HFF-Myc (cell line): ENCODE results near the gene CACYBP.

Experiments used
- DNase-seq: peaks from one replicate; pipeline ENCODE4 v3.0.0-alpha.2; 2011; ENCODE audit warnings: low read depth; ENCODE audit errors: extremely low read depth
- H3K4me3 ChIP-seq: replicated peaks from 2 replicates; pipeline ENCODE4 v1.5.1; 2011; ENCODE audit warnings: low read depth, mild to moderate bottlenecking, control low read depth, low read length
- TF ChIP-seq, protein P1 (sequence below): IDR thresholded peaks from 2 replicates; pipeline ENCODE4 v1.5.1; 2012; ENCODE audit warnings: mild to moderate bottlenecking, low read depth, low read length, control low read depth; ENCODE audit errors: missing control alignments

CACYBP gene

DNA sequence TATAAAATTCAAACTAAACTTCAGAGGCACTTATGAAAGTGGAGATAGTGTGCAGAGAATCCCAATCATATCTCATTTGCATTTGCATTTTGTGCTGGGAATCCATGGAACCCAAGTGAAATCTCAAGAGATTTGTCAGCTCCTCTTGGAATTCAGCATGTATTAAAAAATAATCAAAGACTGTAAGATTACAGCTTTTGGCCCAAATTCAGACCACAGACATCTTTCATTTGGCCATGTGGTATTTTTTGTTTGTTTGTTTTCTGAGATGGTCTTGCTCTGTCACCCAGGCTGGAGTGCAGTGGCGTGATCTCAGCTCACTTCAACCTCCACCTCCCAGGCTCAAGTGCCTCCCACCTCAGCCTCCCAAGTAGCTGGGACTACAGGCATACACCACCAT is 3.8 kb upstream of the CACYBP start:
- DNase-seq: no peak
- TF ChIP-seq, protein P1, sequence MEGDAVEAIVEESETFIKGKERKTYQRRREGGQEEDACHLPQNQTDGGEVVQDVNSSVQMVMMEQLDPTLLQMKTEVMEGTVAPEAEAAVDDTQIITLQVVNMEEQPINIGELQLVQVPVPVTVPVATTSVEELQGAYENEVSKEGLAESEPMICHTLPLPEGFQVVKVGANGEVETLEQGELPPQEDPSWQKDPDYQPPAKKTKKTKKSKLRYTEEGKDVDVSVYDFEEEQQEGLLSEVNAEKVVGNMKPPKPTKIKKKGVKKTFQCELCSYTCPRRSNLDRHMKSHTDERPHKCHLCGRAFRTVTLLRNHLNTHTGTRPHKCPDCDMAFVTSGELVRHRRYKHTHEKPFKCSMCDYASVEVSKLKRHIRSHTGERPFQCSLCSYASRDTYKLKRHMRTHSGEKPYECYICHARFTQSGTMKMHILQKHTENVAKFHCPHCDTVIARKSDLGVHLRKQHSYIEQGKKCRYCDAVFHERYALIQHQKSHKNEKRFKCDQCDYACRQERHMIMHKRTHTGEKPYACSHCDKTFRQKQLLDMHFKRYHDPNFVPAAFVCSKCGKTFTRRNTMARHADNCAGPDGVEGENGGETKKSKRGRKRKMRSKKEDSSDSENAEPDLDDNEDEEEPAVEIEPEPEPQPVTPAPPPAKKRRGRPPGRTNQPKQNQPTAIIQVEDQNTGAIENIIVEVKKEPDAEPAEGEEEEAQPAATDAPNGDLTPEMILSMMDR: no peak
- no peak overlapping the region for H3K4me3 ChIP-seq

DNA sequence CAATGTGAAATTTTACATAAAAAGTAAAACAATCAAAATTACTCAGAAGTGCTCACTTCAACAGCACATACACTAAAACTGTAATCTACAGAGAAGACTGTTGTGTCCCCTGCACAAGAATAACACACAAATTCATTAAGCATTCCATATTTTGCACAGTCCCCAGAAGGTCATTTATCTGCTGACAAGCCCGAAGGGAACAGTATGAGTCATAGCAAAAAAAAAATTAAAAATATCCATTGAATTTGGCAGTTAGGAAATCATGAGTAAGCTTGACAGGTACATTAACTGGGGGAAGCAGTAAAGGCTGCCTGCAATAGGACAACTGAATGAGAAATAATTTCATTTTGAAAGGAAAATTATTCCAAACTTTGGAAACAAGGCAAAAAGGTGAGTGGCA is 3.3 kb upstream of the CACYBP start:
- TF ChIP-seq, protein P1: no peak
- H3K4me3 ChIP-seq: no peak overlapping the region
- no peak for DNase-seq

DNA sequence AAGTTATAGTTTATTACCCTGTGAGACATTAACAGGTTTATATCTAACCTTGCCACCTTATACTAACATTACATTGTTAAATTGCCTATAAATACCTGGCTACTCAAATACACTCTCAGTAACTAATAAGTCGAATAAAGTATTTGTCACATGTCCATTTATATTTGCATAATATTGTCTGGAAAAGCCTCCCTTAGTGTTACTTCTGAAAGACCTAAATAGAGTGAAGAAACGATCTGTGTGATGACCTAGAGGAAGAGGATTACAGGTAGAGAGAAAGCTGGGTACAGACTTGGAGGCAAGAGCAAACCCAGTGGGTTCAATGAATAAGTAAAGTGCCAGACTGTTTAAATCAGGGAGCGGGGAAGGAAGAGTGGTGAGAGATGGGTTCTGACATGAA is 2.7 kb upstream of the CACYBP start:
- TF ChIP-seq, protein P1: no peak

DNA sequence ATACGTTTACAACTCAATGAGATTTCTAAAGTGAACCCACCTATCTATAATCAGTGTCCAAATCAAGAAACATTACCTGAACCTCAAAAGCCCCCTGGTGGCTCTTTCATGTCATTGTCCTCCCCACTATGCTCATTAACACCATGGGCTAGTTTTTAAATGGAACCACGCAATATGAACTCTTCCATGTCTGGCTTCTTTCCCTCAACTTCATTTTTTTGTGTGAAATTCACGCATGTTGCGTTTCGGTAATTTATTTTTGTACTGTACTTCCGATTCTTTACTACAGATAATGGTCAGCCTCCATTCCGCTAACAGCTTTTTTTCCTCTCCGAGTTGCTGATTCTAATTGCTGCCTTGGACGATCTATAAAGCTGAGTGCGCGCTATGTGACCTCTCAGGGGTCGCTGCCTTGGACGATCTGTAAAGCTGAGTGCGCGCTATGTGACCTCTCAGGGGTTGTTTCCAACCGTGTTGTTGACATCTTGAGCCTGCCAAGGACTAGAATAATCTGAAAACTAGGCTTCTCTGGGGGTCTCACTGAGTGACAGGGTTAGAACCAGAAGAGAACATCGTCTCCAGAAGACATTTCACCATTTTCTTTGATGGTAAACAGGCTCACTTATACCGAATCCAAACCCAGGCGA is 1.1 kb upstream of the CACYBP start:
- TF ChIP-seq, protein P1: peak; percentile 72
- peak overlapping the region; percentile 68 for H3K4me3 ChIP-seq
- DNase-seq: no peak

More for the DNA sequence above, 2.7 kb upstream of the CACYBP start:
- no peak for DNase-seq
- H3K4me3 ChIP-seq: no peak overlapping the region

DNA sequence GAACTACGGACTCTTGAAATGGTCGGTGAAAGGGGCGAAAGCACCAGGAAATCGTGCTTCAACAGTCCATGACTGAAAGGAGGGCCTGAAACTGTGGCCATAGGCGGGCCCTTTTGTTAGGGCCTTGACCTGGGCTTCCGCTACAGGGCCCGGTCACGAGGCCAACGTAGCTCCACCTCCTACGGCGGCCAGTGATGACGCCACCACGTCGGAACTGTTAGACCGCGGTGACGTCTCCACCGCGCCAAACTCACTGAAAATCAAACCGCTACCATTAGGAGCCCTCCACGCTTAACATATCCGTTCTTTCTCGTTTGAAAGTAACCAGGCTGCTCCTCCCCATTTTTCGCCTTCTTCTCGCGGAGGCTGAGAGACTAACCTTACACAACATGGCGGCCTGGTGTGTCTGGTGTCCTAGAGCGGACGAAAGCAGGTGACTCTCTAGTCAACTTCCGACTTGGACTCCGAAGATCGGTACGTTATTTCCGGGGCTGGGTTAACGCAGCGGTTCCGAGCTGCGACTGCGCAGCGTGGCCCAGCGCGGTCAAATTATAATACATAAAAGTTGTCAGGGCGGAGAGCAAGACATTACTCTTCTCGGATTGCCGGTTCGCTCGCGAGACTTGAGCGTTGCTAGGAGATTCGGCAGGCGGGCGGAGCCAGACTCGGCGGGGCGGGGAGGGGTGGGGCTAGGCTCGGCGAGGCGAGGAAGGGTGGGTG is 371 bp upstream of the CACYBP start:
- DNase-seq: peak; percentile 97
- H3K4me3 ChIP-seq: peak overlapping the region; percentile 68
- TF ChIP-seq, protein P1: no peak

DNA sequence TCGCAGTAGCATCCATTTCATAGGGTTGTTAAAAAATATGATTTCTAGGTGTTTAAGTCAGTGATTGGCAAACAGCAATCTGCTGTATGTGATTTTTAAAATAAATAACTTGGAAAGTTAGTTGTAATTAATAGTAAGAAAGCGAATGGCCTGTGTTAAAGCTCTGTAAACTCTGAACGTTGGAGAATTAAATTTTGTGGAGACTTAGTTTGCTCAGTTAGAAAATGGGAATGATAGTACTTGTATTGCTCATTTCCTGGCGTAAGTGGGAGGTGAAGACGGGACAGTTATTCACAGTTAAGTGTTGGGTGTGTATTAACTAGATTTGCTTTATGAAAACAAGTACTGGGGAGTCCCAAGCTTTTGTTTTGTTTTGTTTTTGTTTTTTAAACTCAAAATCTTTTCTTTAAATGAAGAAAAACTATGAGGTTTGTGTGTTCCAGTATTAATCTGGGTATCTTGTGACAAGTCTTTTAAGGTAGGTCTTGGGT is 995 bp downstream of the CACYBP start:
- peak overlapping the region; percentile 68 for H3K4me3 ChIP-seq
- DNase-seq: no peak
- TF ChIP-seq, protein P1: no peak
